Epithelial cell of esophagus (primary cell): ENCODE measurements around the gene FBLN2.

Source experiments
- DNase-seq: peaks from one replicate; pipeline ENCODE4 v3.0.0; 2010; ENCODE audit warnings: low read depth
- H3K4me3 ChIP-seq: 2 replicates; pipeline ENCODE4 v1.5.1; 2011; ENCODE audit warnings: mild to moderate bottlenecking, low read length, control low read depth
- TF ChIP-seq, protein P1 (sequence below): IDR thresholded peaks from 2 replicates; pipeline ENCODE4 v1.5.1; 2011; ENCODE audit warnings: low read depth, mild to moderate bottlenecking, low read length, control low read depth, inconsistent platforms; ENCODE audit not compliant: insufficient read depth; ENCODE audit errors: missing control alignments

FBLN2 gene

DNA sequence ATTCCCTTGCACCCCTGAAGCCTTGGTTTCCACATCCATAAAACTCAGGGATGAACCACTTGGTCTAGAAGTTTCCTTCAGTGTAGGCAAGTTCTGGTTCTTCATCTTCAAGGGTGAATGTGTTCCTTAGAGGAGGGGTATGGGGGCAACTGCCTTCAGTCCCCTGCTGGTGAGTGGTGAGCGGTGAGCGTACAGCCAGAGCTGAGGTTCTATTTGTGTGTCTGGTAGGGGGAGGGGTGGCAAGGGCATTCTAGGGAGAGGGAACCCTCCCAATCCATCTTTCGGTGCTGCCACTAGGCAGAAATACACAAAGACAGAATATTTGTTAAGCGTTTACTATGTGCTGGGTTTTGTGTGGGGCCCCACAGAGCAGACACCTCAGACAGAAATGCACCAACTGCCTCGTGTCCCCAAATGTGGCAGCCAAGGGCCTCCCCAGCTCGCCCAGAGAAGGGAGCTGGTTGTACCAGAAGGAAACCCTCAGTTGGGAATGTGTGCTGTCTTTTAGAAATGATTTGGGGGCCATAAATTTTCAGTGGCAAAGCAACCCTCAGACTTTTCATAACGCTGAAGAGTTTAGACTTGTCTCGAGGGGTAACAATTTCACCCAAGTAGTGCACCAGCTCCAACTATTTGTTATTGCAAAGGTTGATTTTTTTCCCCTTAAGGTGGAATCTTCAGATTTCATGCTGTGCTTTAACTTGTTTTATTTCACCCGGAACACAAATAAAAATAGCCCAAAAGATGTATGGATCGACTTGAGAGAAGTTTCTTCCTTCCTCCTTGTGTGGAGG, 137.6 kb downstream of the FBLN2 start:
- TF ChIP-seq, protein P1, sequence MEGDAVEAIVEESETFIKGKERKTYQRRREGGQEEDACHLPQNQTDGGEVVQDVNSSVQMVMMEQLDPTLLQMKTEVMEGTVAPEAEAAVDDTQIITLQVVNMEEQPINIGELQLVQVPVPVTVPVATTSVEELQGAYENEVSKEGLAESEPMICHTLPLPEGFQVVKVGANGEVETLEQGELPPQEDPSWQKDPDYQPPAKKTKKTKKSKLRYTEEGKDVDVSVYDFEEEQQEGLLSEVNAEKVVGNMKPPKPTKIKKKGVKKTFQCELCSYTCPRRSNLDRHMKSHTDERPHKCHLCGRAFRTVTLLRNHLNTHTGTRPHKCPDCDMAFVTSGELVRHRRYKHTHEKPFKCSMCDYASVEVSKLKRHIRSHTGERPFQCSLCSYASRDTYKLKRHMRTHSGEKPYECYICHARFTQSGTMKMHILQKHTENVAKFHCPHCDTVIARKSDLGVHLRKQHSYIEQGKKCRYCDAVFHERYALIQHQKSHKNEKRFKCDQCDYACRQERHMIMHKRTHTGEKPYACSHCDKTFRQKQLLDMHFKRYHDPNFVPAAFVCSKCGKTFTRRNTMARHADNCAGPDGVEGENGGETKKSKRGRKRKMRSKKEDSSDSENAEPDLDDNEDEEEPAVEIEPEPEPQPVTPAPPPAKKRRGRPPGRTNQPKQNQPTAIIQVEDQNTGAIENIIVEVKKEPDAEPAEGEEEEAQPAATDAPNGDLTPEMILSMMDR: no peak
- H3K4me3 ChIP-seq: no peak overlapping the region
- DNase-seq: no peak

DNA sequence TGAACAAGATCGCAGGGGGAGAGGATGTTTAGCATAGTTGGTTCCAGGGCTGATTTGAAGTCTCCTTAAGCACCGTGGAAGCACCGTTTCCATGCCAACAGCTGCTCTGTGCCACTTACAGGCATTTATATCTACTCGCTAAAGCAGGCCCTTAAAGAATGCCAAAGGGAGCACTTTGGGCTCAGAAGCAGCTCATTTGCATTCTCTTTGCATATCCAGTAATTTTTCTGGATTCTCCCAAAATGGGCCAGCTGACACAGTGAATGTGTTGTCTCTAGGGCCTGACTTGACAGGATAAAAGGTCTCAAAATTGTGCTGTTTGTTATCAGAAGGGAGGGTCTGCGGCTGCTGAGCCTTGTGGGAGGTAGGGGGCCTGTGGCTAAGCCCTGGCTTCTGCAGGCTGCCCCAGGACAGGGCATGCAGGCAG, 138.6 kb downstream of the FBLN2 start:
- no peak for DNase-seq
- TF ChIP-seq, protein P1: no peak
- H3K4me3 ChIP-seq: no peak overlapping the region
